HFF-Myc (cell line): ENCODE data around the gene NEURL1B.

ENCODE experiments used
- DNase-seq: peaks from one replicate; pipeline ENCODE4 v3.0.0-alpha.2; 2011; ENCODE audit warnings: low read depth; ENCODE audit errors: extremely low read depth
- H3K4me3 ChIP-seq: replicated peaks from 2 replicates; pipeline ENCODE4 v1.5.1; 2011; ENCODE audit warnings: low read depth, mild to moderate bottlenecking, control low read depth, low read length
- CTCF ChIP-seq: IDR thresholded peaks from 2 replicates; pipeline ENCODE4 v1.5.1; 2012; ENCODE audit warnings: mild to moderate bottlenecking, low read depth, low read length, control low read depth; ENCODE audit errors: missing control alignments

Gene NEURL1B

DNA sequence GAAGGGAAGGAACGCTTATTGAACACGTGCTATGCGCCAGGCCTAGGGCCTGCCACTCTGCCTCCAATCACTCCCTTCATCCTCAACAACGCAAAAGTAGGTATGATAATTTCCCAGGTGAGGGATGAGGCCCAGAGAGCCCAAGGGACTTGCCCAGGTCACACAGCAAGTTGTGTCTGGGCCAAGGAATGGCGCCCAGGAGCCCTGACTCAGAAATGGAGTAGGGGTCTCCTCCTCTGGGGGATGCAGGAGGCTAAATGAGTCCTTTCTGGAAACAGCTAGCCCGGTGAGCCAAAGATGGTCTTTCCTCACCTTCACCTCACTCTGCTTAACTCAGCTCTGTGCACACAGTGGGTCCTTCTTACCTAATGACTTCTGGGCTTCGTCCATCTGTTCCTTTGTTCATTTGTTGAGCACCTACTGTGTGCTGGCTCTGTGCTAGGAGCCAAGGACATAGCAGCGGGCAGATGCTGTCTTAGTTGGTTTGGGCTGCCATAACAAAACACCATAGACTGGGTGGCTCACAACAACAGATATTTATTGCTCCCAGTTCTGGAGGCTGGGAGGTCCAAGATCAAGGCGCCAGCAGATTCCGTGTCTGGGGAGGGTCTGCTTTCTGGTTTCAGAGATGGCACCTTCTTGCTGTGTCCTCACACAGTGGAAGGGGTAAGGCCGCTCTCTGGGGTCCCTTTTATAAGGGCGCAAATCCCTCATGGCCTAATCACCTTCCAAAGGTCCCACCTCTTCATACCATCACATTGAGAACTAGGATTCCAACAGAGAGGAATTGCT is 22.3 kb upstream of the NEURL1B start:
- DNase-seq, result no peak
- no peak for TF ChIP-seq CTCF
- no peak overlapping the region for H3K4me3 ChIP-seq

GRCh38 chr5:172620506-172620905 is 20.6 kb upstream of the NEURL1B start:
- no peak for DNase-seq
- no peak for TF ChIP-seq CTCF
- H3K4me3 ChIP-seq, result no peak overlapping the region

GRCh38 chr5:172622091-172623046 is 18.7 kb upstream of the NEURL1B start:
- no peak overlapping the region for H3K4me3 ChIP-seq
- no peak for TF ChIP-seq CTCF
- DNase-seq, result no peak

- no peak overlapping the region for H3K4me3 ChIP-seq
- no peak for DNase-seq
Measured at GRCh38 chr5:172623313-172623980, 17.6 kb upstream of the NEURL1B start.

DNA sequence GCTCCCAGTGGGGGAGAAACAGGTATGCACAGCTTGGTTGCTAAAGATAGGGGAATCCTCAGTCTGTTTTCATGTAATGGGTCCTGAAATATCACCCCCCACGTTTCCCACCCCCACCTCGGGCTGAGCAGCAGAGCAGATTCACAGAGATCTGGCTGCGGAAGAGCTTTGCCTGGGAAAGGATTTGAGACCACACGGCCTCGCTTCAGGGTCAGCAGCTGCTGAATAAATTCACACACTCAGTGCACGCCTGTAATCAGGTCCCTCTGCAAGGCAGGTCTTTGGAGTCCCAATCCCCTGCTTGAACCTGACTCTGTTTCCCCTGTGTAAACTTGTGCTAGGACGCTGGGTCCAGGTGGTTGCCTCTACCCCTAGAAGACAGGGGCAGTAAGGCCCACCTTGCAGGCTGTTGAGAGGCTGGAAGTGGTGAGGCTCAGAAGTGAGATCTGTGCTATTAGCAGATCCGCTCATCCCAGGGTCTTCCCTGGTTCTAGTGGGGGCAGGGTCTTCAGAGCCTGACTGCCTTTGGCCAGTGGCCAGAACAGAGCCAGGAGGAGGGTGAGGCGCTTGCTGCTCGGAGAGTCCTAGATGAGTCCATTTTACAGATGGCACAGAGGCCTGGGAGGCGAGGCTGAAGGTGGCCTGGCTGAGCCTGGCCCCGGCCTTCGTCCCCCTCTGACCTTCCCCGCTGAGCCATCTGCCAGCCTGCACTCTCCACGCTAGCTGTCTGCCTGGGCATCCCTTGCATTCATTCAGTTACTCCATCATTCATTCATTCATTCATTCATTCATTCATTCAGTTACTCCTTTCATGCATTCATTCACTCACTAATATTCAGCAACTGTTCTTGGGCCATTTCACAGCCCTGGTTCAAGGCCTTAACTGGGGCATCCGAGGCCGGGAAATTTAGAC is 16.7 kb upstream of the NEURL1B start:
- TF ChIP-seq CTCF, result no peak
- no peak overlapping the region for H3K4me3 ChIP-seq
- no peak for DNase-seq

More at GRCh38 chr5:172623313-172623980, 17.6 kb upstream of the NEURL1B start:
- no peak for TF ChIP-seq CTCF
